ENCODE results near the gene PXK.

PXK gene

DNA sequence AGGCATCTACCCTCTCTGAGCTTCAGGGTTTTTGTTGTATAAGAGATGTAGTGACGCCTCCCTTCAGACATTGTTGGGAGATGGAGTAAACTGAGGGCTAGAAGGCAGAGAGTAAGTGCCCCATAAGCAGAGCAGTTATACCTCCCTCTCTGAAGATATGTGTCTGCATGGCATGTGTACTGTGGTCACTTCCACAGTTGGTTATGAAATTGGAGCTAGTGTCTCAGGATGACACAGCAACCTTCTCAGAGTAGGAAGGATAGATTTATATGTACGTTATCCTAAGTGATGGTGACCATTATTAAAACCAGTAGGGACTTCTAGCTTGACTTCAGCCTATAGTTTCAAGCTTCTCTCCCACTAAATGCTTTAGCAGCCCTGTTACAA, 17.9 kb downstream of the PXK start:
- DNase-seq: no peak

GRCh38 chr3:58351920-58352319, 19.2 kb downstream of the PXK start:
- DNase-seq: no peak

DNA sequence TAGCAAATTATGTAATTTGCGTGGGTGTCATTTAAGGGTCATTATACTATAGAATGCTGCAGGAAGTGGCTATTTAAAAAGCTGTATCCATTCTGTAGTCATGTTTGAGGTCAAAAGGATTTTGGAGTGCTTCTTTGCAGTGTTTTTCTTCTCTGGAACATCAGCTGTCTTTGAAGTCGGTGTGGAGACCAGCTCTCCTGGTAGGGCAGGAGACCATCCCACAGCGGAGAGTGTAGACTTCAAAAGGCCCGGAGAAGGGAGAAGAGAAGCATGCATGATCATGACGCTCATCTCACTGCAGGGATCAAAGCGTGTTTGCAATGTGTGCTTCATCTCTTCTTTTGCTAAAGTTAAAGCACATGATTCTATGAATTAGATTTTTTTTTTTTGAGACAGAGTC, 19.9 kb downstream of the PXK start:
- DNase-seq: no peak

GRCh38 chr3:58353722-58354553, 21.2 kb downstream of the PXK start:
- peak; percentile 33 for DNase-seq

GRCh38 chr3:58355179-58355578, 22.5 kb downstream of the PXK start:
- no peak for DNase-seq

DNA sequence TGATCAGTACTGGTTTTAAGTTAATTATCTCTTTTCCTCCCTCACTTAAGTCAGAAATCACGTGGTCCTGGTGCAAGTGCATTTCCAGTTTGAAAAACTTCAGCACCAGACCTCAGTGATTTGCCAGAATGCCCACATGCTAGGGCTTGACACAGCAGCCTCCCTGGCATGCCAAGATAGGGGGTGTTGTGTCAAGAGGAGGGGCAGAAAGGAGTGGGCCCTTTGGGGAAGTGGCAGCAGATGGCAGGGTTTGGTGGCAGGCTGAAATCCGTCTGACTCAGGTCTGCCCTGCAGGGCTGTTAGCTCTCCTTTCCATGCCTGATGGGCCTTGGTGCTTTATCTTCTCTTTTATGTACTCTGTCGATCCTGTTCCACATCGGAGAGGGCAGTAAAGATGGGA, 23.4 kb downstream of the PXK start:
- peak; percentile 5 for DNase-seq

DNA sequence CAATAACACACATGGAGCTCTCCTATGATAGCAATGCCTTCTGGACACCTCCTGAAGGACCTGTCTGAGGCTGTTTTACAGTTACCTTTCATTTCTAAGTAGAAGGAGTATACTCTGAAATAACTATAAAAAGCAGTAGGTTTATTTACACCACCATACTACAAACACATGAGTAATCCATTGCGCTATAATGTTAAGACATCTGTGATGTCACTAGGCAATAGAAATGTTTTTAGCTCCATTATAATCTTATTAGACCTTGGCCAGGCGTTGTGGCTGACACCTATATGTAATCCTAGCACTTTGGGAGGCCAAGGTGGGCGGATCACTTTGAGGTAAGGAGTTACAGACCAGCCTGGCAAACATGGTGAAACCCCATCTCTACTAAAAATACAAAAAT, 24.7 kb downstream of the PXK start:
- no peak for DNase-seq

GRCh38 chr3:58358092-58358491, 25.4 kb downstream of the PXK start:
- no peak for DNase-seq

- no peak for DNase-seq
Measured at GRCh38 chr3:58358808-58359207, 26.1 kb downstream of the PXK start.

GRCh38 chr3:58359621-58360020, 26.9 kb downstream of the PXK start:
- DNase-seq: no peak

- no peak for DNase-seq
Measured at GRCh38 chr3:58361866-58362265, 29.2 kb downstream of the PXK start.

GRCh38 chr3:58366699-58367098, 34.0 kb downstream of the PXK start:
- DNase-seq: no peak

DNA sequence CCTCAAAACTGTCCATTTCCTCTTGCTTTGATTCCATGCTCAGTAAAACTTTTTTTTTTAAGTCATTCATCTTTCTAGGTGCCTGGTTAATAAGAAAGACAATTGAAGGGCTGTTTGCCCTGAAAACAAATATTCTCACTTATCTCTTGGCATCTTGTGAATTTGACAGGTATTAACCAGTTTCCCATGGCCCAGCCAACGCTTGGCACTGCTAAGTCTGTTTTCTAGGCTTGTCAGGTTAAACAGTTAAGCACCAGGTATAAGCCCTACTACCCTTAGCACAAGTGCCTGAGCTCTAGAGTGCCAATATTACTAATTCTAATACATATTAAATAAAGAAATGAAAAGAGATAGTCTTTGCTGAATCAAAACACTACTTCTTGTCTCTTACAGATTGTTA, 36.3 kb downstream of the PXK start:
- no peak for DNase-seq

GRCh38 chr3:58369876-58370275, 37.2 kb downstream of the PXK start:
- no peak for DNase-seq

- DNase-seq: no peak
Measured at GRCh38 chr3:58370407-58370806, 37.7 kb downstream of the PXK start.

GRCh38 chr3:58371754-58372153, 39.1 kb downstream of the PXK start:
- no peak for DNase-seq

DNA sequence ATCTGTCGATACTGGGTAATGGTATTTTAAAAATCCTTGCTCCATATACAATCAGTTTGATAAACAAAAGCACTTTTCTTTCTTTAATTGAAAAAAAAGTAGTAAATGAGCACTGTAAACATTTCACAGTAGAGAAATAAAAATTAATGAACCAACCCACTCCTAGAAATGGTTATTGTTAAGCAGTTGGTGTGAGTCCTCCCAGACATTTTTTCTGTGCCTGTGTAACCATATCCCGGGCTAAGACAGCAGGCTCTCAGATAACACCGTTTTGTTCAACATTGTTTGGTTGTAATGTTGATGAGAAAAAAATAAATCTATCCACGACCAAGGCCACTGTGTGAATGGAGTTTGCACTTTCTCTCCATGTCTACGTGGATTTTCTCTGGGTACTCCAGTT, 42.6 kb downstream of the PXK start:
- no peak for DNase-seq

GRCh38 chr3:58377168-58377567, 44.5 kb downstream of the PXK start:
- no peak for DNase-seq

GRCh38 chr3:58377750-58378149, 45.1 kb downstream of the PXK start:
- no peak for DNase-seq

DNA sequence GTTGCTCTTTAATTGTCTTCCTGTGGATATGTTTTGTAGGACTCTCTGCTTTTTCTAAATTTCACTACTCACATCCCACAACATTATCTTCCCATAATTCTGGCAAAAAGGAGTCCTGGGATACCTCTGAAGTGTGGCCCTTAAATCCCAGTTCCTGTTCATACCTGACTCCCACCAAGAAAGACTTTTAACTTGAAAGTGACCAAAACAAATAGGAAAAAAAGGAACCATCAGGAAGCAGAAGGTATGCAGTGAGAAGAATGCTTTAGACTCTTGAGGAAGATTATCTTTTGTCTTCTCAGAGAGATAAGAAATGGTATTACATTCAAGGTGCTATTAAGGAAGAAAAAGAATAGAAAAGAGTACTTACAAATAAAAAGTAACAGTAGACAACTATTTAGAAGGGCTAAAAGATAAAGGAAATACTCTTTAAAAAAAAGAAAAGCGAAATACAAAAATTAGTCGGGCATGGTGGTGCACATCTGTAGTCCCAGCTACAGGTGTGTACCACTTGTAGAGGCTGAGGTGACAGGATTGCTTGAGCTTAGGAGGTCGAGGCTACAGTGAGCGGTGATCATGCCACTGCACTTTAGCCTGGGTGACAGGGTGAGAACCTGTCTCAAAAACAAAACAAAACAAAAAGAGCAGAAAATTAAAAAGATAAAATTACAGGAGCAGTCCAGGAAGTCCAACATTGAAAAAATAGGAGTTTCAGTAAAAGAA, 46.8 kb downstream of the PXK start:
- no peak for DNase-seq

DNA sequence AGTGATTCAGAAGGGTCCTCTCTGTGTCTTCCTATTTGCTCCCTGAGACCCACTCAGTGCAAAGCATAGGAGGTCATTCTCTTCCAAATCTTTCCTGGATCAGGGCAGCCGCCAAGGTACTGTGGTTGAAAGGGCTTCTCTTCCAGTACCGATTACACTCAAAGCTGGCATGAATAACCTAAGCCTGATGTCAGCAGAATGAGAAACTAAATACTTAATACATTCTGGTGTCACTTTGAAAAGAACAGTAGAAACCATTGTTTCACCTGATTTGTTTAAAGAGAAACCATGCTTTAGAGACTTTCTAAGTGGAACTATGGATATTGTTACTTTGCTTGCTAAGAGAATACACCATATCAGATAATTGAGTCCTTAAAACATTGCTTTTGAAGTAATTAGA, 50.8 kb downstream of the PXK start:
- no peak for DNase-seq

DNA sequence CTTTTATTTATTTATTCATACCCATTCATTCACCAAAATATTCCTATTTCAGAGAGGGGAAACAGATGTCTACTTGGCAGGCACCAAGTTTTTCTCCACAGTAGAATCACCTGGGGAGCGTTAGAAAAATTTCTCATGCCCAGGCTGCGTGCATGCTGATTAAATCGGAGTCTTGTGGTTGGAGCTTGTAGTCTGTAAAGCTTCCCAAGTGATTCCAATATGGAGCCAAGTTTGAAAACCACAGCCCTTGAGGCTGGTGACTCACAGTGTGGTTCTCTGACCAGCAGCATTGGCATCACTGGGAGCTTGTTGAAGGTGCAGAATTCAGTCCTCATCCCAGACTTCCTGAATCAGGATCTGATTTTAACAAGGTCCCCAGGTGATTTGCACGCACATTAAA, 51.2 kb downstream of the PXK start:
- DNase-seq: no peak

DNA sequence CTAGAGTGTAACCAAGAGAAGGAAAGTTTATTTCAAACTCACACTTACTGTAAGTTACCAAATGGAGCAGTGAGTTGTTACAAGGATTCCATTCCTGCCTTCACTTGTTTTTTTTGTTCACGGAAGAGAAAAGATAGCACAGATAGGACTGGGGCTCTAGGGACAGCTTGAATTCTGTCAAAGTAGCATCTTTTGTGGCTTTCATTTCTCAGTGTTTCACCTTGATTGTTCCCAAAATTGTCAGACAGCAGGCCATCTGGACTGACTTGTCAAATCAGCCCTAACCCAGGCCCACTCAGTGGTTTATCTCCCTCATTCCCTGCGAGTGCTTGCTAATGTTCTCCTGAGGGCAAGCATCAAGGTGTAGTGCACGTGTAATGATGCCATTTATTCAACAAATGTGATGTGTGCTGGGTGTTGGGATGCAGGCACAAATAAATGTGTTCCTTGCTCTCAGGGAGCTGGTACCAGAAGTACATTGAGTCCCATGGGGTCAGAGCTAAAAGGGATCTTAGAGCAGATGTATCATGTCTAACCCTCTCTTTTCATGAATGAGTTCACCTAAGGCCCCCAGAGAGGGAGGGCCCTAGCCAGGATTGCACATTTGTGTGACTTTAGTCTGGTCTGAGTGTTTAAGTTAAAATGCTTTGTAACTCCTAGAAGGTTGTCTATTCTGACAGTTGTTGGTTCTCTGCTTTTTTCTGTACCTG, 51.8 kb downstream of the PXK start:
- DNase-seq: no peak
